GM12864 (cell line): ENCODE results near the gene GSTM4.

Experiments used
- DNase-seq: peaks from one replicate; pipeline ENCODE4 v3.0.0-alpha.2; 2011; ENCODE audit warnings: low read depth
- H3K4me3 ChIP-seq: 2 replicates; pipeline ENCODE4 v1.5.1; 2011; ENCODE audit warnings: mild to moderate bottlenecking, low read depth, low read length, control low read depth
- TF ChIP-seq, protein P1 (sequence below): IDR thresholded peaks from 2 replicates; pipeline ENCODE4 v1.5.1; 2011; ENCODE audit warnings: low read depth, mild to moderate bottlenecking, moderate library complexity, low read length, control low read depth, inconsistent platforms; ENCODE audit errors: missing control alignments

The GSTM4 gene

DNA sequence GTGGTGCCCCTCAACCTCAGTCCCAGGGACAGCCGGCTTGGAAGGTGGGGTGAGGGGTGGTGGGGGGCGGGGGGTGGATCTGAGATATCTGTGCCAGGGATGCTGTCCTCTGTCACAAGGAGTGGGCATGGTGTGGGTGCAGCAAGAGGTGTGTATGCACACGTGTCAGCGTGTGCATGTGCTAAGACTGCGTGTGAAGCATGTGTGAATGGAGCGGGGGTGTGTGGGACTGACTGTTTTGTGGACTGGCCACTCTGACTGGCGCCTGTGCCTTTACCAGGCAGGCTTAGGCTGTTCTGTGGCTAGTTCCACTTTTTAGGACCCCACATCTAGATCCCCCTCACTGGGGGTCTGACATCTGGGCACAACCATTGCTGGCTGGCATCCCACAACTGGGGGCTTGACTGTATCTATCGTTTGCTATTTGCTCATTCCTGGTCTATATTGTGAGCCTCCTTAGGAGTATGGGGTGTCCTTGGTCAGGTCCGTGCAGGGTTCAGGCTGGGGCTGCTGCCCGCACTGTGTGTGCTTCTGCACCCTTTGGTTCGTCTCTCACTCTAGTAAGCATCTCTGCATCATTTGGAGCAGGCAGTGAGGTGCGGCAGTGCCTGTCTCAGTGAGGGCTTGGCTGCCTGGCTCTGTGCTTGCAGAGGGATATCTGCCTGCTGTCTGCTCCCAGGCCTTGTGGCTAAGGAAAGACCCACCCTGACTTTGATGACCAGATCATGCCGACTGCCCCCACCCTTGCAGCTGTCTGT, 34.3 kb upstream of the GSTM4 start:
- peak overlapping the region; percentile 90 for H3K4me3 ChIP-seq

DNA sequence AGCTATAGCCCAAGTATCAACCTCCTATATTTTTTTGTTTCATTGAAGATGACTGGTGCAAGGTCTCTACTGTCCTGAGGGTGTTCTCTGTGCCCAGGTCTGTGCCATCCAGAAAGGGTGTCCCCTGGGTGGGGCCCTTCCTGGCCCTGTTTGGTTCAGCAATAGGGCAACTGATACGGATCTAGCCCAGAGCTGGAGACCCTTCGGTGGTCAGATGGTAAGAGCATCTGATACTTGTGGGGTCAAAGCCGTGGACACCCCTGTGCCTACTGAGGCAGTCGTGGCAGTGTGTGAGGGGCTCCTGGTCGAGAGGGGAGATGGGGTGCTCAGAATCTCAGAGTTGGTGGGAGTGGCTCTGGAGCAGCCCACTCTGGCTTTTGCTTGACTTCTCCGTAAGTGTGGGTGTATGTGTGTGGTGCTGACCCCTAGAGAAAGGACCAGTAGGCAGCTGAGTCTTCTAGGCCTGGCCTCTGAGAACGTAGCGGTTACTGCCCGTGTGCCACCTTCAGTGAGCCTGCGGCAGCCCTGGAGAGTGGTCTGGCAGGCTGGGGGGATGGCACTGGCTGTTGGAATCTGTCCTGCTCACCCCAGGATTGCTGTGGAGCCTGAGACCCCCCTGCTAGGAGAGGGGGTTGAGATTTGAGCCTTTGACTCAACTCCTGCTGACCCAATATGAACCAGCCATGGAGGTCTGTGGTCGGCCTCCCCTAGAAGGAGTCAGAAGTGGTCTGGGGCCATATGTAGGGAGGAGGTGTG, 33.6 kb upstream of the GSTM4 start:
- TF ChIP-seq, protein P1, sequence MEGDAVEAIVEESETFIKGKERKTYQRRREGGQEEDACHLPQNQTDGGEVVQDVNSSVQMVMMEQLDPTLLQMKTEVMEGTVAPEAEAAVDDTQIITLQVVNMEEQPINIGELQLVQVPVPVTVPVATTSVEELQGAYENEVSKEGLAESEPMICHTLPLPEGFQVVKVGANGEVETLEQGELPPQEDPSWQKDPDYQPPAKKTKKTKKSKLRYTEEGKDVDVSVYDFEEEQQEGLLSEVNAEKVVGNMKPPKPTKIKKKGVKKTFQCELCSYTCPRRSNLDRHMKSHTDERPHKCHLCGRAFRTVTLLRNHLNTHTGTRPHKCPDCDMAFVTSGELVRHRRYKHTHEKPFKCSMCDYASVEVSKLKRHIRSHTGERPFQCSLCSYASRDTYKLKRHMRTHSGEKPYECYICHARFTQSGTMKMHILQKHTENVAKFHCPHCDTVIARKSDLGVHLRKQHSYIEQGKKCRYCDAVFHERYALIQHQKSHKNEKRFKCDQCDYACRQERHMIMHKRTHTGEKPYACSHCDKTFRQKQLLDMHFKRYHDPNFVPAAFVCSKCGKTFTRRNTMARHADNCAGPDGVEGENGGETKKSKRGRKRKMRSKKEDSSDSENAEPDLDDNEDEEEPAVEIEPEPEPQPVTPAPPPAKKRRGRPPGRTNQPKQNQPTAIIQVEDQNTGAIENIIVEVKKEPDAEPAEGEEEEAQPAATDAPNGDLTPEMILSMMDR = no peak
- peak overlapping the region; percentile 90; the same call in 1 of the 2 replicates for H3K4me3 ChIP-seq

More for the DNA sequence above, 34.3 kb upstream of the GSTM4 start:
- DNase-seq = no peak
- TF ChIP-seq, protein P1 = no peak

DNA sequence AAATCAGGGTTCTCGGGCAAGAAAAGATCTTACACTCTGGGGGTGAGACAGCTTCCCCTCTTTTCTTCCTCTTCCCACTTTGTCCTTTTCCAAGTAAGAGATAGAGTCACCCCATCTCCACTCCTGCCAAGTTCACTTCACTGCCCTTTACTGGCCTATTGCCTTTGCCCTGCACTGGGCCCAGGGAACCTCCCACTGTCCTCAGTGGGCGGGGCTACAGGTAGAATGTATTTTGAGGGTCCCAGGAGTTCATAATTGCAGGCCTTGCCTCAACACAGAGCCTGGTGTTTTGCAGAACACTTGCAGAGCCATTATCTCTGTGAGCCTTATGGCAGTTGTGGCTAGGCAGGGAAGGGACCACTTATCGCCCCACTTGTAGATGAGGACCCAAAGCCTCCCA, 33.0 kb upstream of the GSTM4 start:
- no peak for DNase-seq
- H3K4me3 ChIP-seq = no peak overlapping the region
- TF ChIP-seq, protein P1 = no peak

More for the DNA sequence above, 33.6 kb upstream of the GSTM4 start:
- no peak for DNase-seq

DNA sequence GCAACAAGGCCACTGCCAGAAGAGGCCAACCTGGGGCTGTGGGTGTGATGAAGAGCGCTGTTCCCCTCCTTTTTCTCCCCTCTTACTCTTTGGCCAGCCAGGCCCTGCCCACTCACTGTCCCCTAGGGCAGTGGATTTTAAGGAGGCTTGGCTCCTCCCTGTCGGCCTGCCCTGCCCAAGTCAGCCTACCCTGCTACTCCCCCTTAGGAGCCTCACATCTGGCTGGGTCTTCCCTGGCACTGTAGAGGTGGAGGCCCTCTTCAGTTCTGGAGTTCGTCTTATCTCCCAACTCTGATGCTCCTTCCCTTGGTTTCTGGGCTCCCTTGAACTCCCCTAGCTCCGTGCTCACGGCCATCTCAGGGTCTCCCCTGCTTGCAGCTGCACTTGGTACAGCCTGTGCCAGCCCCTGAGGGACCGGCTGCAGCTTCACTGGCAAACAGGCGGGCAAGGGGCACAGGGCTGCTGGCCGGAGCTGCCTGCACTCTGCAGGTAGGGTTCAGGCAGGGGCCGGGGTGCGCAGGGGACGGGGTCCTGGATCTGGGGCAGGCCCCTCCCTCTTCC, 32.2 kb upstream of the GSTM4 start:
- no peak for DNase-seq
- peak overlapping the region; percentile 3; the same call in 1 of the 2 replicates for H3K4me3 ChIP-seq
- TF ChIP-seq, protein P1 = no peak

DNA sequence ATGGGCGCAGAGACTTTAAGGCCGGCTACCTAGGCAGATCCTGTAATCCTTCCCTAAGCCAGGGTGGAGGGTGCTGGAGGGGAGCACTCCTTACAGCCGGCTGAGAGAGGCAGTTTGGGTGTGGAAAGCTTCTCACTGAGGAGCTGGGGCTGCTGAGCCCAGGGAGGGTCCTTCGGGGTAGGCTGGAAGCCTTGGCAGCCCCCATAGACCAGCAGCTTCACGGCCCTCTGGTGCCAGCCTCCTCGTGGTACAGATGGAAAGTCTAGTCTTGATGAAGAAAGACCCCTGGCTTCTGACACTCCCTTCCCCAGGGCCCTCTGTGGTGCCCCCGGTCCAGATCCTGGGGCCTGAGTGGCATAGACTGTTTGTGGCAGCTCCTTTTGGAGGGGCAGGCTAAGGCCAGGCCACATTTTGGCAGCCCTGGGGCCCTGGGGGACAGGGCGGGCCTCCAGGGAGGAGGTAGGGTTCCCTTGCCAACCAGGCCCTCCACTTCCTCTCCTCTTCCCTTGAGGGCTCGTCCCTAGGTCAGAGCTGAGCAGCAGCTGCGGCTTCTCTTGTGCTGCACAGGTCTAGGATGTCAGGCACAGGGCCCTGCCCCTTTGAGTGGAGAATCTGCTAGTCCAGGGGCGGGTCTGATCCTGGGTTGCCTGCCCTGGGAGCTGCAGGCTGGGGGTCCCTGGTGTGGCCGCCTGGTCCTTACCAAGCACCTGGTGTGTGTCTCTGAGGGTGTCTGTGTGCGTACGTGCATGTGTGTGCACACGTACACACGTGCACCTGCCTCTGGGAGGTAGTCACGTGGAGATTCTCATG, 31.5 kb upstream of the GSTM4 start:
- TF ChIP-seq, protein P1 = no peak
- H3K4me3 ChIP-seq = peak overlapping the region; percentile 9; the same call in 1 of the 2 replicates
- DNase-seq = no peak

DNA sequence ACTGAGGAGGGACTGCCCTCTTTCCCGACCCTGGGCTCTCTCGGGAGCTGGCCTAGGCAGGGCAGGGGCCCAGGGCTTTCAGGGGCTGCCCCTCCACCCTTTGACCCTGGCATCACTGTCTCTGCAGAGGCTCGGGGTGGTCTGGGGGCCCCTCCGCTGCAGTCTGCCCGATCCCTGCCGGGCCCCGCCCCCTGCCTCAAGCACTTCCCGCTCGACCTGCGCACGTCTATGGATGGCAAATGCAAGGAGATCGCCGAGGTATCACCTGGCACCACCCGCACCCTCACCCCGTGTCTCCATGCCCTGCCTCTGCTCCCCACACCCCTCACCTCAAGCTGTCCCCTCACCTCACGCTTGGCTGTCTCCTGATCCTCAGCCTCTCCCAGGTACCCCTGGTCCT, 30.7 kb upstream of the GSTM4 start:
- TF ChIP-seq, protein P1 = no peak
- H3K4me3 ChIP-seq = no peak overlapping the region
- DNase-seq = no peak
